NCI-H1436 (cell line): ENCODE data around the gene DSP.

Experiments
- DNase-seq: peaks from one replicate; lab custom pipeline; 2025; lab: John Stamatoyannopoulos, UW

The DSP gene

DNA sequence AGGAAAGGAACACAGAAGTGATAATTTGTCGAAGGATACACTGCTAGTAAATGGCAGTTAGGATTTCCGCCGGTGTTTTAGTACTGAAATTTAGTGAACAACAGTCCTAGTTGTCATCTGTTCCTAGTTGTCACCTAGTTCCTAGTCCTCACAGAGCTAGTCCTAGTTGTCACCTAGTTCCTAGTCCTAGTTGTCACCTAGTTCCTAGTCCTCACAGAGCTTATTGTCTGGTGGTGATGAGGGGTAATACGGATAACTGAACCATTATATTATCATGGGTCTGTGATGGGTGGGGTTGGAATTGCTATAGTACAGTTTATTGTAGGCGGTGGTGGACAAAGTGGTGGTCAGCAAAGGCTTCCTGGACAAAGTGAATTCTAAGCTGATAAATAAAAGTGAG lies 50.3 kb downstream of the DSP start:
- DNase-seq = no peak

DNA sequence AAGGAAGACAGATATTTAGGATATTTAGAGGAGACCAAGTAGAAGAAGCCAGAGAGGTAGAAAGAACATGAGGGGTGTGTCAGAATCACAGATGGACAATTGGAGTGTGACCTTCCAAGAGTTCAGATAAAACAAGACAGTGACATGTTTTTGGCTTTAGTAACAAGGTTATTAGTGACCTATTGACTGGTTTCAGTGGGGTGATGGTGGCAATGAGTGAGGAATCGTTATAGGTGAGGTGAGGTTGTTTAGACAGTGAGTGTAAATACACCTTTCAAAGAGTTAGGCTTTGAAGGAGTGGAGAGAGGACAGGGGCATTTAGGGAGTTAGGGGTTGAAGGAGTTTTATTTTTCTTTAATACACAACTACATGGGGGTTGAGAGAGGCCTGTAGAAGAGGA lies 51.8 kb downstream of the DSP start:
- no peak for DNase-seq

DNA sequence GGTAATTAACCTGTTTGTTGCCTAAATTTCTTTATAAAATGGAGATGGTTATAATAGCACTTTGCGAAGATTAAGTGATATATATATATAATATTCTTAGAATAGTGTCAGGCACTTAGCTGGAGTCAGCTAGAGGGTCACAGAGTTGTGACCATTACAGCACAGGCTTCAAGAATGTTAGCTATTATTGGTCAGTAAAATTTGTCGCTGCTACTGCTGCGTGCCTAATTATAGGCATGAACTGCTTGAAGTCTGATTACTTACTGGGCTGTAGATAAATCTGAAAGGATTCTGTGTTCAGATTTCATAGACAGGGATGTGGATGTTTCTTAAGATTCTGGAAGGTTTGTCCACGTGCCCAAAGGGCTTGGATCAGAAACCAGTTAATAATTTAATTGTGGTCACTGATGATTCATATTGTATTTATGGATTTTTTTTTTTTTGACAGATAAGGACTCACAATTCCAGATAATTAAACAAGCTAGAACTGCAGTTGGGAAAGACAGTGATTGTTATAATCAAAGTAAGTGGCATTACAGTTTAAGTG lies 53.2 kb downstream of the DSP start:
- no peak for DNase-seq

DNA sequence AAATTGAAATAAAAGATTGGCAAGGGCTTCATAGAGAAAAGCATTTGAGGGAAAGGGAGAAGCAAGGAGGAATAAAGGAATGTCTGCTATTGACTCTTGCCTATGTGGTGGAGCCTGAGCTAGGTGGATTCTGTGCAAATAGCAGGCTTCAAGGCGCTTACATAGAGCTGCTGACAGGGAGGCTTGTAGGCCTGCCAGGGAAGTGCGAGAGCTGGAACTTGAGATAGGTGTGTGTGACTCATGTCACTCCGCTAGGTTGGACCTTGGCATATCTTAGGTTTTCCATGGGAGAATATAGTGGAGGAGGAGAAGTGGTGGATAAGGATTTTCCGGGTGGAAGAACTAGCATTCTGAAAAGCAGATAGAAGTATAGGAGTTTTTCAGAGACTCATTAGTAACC lies 62.5 kb downstream of the DSP start:
- DNase-seq = no peak

DNA sequence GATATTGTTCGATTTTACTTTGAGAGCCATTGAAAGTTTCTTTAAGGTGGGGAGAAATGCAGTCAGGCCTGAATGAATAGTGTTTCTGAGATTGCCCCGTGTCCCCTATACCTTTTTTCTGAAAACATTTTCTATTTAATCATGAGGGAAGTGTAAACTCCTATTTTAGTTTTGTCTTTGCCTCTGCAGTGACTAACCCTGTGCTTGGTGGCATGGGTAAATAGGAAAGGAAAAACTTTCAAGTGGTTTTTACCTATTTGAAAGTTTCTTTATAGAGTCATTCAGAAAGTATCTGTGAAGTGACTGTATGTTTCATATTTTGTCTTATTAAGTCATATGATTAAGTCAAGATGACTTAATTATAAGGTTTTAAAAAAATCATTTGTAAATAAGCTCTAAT lies 63.0 kb downstream of the DSP start:
- no peak for DNase-seq

DNA sequence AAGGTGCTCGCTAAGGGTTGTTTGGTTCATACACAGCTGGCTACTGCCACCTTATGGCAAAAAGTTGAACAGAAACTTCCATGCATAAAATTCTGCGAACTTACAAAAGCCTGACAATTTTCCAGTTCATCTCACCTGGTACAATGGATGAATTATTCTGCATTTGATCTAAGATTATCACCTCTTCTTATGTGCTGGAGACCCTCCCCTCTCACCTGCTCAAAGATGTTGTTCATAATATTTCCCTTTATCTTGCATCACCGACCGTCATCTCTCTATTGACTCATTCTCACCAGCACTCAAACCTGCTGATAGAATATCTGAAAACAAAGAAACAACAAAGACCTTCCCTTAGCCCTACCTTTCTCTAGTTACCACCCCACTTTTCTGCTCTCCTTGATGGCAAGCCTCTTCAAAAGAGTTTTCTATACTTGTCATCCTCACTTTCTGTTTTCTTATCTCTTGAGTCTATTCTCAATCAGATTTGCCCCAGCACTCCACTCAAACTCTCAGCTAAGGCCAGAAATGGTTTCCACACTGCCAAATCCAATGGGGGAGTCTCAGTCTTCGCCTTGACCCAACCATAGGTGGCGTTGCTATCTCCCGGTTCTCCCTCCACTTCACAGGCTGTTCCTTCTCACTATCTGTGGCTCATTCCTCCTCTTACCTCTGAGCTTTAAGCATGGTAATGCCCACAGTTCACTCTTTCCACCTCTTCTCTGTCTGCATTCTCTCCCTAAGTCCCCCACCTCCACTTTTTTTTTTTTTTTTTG lies 74.3 kb downstream of the DSP start:
- DNase-seq = peak; percentile 37

DNA sequence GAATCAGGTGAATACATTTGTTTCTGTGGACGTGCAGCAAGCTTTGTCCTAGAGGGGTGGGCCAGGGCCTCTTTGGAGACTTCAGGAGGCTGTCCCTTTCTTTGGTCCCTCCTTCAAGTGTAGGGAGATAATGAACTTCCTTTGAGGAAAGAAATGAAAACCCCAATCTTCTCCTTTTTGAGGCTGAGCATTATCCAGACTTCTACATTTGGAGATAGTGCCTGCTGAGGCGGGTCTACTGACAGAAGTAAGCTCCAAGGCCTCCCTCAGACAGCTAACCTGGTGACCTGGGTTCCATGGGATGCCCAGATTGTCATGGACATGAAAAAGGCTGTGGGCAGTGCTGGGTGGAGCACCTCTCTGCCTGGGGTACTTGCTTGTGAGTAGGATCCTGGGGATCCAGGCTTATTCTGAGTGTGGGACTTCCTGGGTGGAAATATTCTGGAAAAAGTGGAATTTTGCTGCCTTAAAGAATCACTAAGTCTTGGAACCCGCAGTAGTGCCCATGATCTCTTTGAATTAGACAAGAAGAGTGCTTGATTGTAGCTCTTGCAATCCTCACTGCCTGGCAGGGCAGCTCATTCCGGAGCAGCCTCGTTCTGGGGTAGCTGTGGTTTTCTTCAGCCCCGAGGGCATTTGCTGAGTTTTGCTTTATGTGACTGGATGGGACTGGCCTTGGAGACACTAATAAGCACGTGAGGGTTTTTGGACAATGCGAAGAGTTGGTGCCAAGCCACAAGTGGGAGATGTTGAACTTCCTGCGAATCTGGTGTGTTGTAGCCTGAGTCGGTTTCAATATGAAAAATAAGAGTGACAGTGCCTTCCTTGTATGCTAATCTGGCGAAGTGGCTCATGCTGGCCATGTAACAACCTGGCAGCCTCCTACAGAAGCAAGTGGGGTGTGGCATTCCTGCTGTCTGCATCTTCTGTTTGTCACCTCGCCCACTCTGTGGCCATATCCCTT lies 76.6 kb downstream of the DSP start:
- DNase-seq = no peak

DNA sequence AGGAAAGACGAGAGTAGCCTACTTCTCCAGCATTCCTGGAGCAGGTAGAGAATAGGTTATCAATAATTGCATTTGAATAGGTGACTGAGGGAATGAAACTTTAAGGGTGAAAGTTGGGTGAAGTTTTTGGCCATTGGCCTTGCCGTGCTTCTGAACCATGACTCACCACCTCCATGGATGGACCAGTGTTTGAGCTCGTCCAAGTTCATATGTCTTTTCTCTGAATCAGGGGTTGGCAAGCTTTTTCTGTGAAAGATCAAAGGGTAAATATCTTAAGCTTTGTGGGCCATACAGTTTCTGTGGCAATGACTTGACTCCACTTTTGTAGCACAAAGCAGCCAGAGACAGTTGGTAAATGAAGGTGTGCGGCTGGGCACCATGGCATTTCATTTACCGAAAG lies 80.3 kb downstream of the DSP start:
- DNase-seq = no peak

DNA sequence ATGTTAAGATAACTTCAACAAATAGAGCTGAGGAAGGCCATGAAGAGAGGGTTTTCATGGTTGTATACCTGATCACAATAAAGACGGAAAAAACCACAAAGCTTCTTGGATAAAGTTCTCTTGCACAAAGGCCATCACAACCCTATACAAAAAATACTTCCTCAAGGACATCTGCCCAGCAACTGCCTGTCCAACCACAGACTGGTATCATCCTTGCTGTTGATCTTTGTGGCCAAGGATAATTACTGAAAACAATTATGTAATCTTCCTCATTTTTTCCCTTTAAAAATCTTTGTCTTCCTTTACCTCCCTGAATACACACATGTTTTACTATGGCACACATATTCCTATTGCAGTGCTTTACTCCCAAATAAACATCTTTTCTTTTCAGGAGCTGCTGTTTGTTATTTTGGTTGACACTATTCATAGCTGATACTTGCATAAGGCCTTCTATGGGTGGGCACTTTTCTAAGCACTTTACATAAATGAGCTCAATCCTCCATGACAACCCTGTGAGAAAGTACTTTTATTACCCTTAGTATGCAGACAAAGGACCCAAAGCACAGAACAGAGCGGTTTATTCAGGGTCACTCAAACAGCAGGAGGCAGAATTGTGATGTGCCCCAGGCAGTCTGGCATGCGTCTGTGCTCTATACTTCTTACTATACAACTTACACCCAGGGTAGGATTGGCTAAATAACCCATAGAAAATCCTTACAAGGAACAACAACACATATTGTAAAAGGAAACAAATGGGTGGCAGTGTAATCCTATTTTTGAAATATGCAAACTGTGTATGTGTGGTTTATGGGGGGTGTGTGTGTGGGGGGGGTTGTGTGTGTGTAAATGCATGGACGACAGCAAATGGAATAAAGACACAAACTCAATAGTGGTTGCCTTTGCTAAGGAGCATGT lies 83.6 kb downstream of the DSP start:
- DNase-seq = no peak

DNA sequence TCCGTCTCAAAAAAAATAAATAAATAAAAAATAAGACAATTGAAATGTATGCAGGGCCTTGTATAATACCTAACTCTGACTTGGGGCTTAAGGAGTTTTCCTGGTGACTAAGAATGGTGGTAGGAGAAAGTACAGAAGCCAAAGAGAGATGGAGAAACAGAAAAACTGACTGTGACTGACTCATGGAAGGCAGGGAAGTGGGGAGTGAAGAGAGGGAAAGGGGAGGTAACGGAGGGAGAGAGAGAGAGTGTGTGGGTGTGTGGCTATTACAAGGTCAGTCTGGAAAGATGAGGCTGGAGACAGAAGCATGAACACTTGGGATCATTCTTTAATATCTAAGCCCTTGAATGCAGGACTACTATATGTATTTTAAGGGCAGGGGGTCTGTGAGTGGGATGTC lies 87.0 kb downstream of the DSP start:
- no peak for DNase-seq

DNA sequence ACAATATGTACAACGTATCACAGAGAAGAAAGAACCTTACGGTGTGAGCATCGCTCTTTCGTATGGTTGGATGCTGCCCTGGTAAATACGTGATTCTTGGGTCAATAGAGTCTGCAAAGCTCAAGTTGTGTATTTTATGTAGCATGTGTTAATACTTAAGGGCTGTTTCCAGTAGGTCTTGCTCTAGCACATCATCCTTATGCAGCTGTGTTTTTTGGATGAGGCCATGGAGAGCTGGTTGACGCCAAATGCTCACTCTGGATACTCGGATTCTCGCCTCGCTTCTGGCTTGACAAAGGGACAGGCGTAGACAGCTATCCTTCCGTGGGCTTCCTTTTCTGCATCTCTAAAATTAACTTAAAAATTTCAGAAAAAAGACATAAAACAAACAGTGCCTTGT lies 87.4 kb downstream of the DSP start:
- no peak for DNase-seq

DNA sequence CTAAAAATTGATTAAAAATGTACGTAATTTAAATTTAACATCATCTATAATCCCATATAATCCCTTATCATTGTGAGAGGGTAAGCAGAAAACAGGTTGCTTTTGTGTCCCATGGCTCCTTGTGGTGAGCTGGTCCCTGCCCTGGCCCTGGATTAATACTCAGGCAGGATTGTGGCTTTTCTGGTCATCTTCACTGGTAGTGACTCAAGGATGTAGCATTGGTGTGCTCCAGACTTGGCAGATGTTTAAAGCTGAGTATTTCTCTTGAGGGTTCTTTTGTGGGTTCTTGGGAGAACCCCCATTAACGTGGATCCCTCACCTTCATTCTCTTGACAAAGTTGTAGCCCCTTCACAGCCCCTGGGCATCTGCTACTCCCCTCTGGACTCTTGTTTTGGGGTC lies 87.8 kb downstream of the DSP start:
- DNase-seq = no peak

DNA sequence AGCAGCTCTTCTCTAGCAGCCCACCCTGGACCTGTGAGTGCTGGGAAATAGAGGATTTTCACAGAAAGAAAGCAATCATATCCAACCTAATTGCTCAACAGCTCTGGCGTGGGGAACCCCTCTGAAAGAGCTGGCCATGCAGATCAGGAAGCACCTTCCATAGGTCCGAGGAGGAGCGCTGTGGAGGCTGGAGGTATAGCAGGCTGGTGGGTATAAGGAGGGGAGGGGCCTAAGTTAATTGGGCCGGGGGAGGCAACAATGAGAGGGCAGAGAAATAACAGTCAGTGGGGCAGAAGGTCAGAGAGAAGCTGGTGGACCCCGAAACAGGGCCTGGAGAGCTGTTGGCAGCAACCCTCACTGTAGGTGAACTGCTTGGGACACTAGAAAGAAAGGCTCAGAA lies 89.3 kb downstream of the DSP start:
- no peak for DNase-seq

DNA sequence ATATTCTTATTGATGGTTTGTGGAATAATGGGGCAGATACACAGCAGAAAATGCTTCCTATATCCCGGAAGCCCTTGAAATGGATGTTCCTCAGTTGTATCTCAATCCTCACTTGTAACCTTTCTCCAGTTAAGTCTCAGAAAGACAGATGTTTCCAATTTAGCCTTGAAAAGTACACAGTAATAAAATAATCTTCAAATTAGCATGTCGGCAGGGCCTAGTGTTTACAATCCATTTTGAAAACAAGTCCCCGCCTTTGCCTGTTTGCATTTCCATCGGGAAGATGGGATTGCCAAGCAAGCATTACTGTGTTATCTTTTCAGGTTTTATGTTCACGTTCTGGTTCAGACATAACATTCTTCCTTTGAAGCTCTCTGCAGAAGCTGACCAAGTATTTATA lies 90.0 kb downstream of the DSP start:
- DNase-seq = no peak

DNA sequence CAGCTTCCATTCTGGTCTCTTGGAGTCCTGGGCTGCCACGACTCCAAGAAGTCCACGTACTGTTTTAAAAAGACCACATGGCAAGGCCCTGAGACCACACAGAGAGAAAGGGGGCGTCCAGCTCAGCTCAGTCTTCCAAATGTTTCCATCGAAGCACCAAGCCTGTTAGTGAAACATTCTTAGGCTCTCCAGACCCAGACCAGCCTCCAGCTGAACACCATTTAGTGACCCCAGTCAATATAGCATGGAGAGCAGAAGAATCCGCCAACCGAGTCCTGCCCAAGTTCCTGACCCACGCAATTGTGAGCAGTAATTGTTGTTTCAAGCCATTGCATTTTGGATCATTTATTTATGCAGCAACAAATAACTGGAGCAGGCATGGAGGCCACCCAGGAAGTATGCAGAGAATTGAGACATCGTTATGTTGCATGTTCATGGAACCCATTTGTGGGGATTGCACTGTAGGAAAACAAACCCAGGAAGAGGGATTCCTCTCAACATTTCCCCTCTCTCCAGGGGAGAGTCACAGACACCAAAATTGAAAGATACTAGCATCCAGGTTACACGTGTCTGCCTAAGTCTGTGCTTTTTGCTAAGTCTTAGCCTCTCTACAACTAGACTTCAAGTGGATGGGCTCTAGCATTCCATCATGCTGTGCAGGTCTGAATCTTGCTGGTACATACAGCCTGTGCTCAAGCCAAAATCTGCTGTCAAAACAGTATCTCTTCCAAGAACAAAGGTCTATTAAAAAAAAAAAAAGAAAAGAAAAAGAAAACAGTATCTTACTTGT lies 91.2 kb downstream of the DSP start:
- no peak for DNase-seq

DNA sequence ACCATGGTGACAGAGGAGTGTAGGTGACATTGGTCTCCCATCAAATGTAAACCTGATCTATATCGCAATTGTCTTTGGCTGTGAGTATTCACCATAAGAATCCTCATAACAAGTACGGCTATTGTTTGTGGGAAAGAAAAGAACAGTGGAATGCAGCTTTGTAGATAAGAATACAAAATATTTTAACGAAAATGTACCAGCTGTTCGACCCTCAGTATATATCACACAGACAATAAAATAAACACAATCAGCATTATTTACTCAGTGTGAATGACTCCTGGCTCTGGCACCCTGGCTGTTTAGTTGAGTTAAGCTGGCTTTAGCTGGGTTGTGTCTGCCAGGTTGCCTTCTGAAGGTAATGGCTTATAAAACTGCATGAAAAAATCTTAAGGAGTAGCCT lies 91.9 kb downstream of the DSP start:
- no peak for DNase-seq

DNA sequence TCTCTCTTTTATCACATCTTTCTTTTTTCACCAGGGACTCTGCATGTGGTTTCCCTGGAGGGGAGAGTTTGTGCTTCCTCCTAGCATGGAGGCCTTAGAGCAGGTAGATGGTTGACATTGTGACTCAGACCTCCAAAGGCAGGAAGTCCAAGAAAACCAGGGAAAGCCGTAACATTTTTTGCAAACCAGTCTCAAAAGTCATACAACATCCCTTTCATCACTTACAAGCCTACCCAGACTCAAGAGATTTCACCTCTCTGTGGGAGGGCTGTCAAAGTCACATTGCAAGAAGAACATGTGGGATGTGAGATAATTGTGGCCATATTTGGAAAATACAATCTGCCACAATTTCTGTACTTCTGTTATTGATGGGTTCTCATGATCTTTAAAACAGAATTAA lies 94.7 kb downstream of the DSP start:
- DNase-seq = no peak
